HepG2 (cell line): ENCODE measurements around the gene BPIFB6. TPM values are rescaled to one million over a fixed set of nuclear protein-coding genes. Genes with fewer than 3 reads are reported as not detected.

Source experiments
- ARID4A ChIP-seq: sonication (generic); formaldehyde crosslinking; IDR thresholded peaks from 2 replicates; pipeline ENCODE4 v1.5.0; 2020; ENCODE audit warnings: mild to moderate bottlenecking, missing genetic modification reagents, borderline replicate concordance
- BATF2 ChIP-seq: sonication (generic); formaldehyde crosslinking; IDR thresholded peaks from 2 replicates; pipeline ENCODE4 v1.8.0; 2022; ENCODE audit warnings: mild to moderate bottlenecking, missing genetic modification reagents, moderate library complexity
- CREBL2 ChIP-seq: sonication (generic); formaldehyde crosslinking; IDR thresholded peaks from 2 replicates; pipeline ENCODE4 v1.8.1; 2023; ENCODE audit warnings: missing genetic modification reagents, mild to moderate bottlenecking, borderline replicate concordance
- CSRNP1 ChIP-seq: sonication (generic); formaldehyde crosslinking; IDR thresholded peaks from 2 replicates; pipeline ENCODE4 v1.8.1; 2023; ENCODE audit warnings: mild to moderate bottlenecking, missing genetic modification reagents
- MAX ChIP-seq: IDR thresholded peaks from 2 replicates; pipeline ENCODE4 v1.6.1; 2012; ENCODE audit warnings: inconsistent platforms
- MED1 ChIP-seq: sonication (generic); formaldehyde crosslinking; IDR thresholded peaks from 2 replicates; pipeline ENCODE4 v1.4.0; 2020; ENCODE audit warnings: missing genetic modification reagents
- NCOA2 ChIP-seq: sonication (generic); formaldehyde crosslinking; IDR thresholded peaks from 2 replicates; pipeline ENCODE4 v1.8.0; 2022; ENCODE audit warnings: inconsistent platforms
- RAD21 ChIP-seq: fragments of 450-650 bp; formaldehyde crosslinking; IDR thresholded peaks from 2 replicates; pipeline ENCODE4 v1.5.0; 2020; ENCODE audit warnings: mild to moderate bottlenecking
- RXRA ChIP-seq: sonication (generic); formaldehyde crosslinking; IDR thresholded peaks from 2 replicates; pipeline ENCODE4 v1.5.1; 2020; ENCODE audit warnings: missing genetic modification reagents
- ZBTB8A ChIP-seq: sonication (generic); formaldehyde crosslinking; IDR thresholded peaks from 2 replicates; pipeline ENCODE4 v1.4.0; 2020; ENCODE audit warnings: mild to moderate bottlenecking, low read depth, missing genetic modification reagents, borderline replicate concordance
- ZNF207 ChIP-seq: fragments of 450-650 bp; IDR thresholded peaks from 2 replicates; pipeline ENCODE4 v1.6.1; 2016; ENCODE audit warnings: antibody characterized with exemption, borderline replicate concordance
- ZNF24 ChIP-seq: fragments of 450-650 bp; IDR thresholded peaks from 2 replicates; pipeline ENCODE4 v1.6.1; 2017; ENCODE audit warnings: antibody characterized with exemption, mild to moderate bottlenecking
- ZNF292 ChIP-seq: sonication (generic); formaldehyde crosslinking; IDR thresholded peaks from 2 replicates; pipeline ENCODE4 v1.8.1; 2022; ENCODE audit warnings: mild to moderate bottlenecking, low read depth, missing genetic modification reagents, borderline replicate concordance
- ZNF329 ChIP-seq: sonication (generic); formaldehyde crosslinking; IDR thresholded peaks from 2 replicates; pipeline ENCODE4 v1.9.0; 2021; ENCODE audit warnings: low read depth, mild to moderate bottlenecking, missing genetic modification reagents
- ZNF558 ChIP-seq: sonication (generic); formaldehyde crosslinking; IDR thresholded peaks from 2 replicates; pipeline ENCODE4 v1.9.0; 2022; ENCODE audit warnings: mild to moderate bottlenecking, missing genetic modification reagents, borderline replicate concordance
- ZNF567 ChIP-seq: sonication (generic); formaldehyde crosslinking; IDR thresholded peaks from 2 replicates; pipeline ENCODE4 v1.8.1; 2023; ENCODE audit warnings: mild to moderate bottlenecking, missing genetic modification reagents, borderline replicate concordance
- ZNF576 ChIP-seq: sonication (generic); formaldehyde crosslinking; IDR thresholded peaks from 2 replicates; pipeline ENCODE4 v1.4.0; 2020; ENCODE audit warnings: mild to moderate bottlenecking, missing genetic modification reagents
- ZSCAN20 ChIP-seq: sonication (generic); formaldehyde crosslinking; IDR thresholded peaks from 2 replicates; pipeline ENCODE4 v1.4.0; 2020; ENCODE audit warnings: missing genetic modification reagents, mild to moderate bottlenecking, borderline replicate concordance
- polyA plus RNA-seq, 8 experiments: library from polyadenylated mRNA; depleted of rRNA in 3 of 8; stranded (reverse) in 7 of 8; unstranded in 1 of 8; fragments of >200 nt; fragmentation: Illumina TruSeq in 4 of 8; extraction: Trizol in 4 of 8; gene quantifications; 2 replicates each; pipeline versions ENCODE4 v1.2.1 to v1.2.3, GENCODE V29; 2011 to 2016; ENCODE audit warnings: low read depth in 4 of 8, missing spikeins in 1 of 8, mixed read lengths in 1 of 8; ENCODE audit not compliant: insufficient read depth in 1 of 8
- total RNA-seq, 5 experiments: library from RNA; depleted of rRNA; stranded (reverse); fragments of >200 nt; fragmentation: Illumina TruSeq; extraction: Trizol; gene quantifications; 2 replicates each; pipeline ENCODE4 v1.2.3, GENCODE V29; 2016; ENCODE audit warnings: low read depth in 1 of 5
- TF ChIP-seq, protein P1 (sequence below): sonication (generic); formaldehyde crosslinking; IDR thresholded peaks from 2 replicates; pipeline ENCODE4 v1.5.1; 2020; ENCODE audit warnings: mild to moderate bottlenecking, missing genetic modification reagents

Gene BPIFB6
- total and polyA plus RNA-seq, 2 of the 13 experiments (the other 11 are each of a cell fraction or from before 2014, with no cell fraction given) = 0.13 to 1.7 TPM

GRCh38 chr20:33006776-33007375 is 24.6 kb upstream of the BPIFB6 start (continued):
- no peak; the same call in 1 of the 2 replicates for TF ChIP-seq ARID4A (CRISPR knock-in tag)
- TF ChIP-seq ZNF207 = no peak
- no peak for TF ChIP-seq ZNF576 (CRISPR knock-in tag)
- TF ChIP-seq ZNF292 = peak; percentile 63; the same call in 1 of the 2 replicates
- no peak for TF ChIP-seq MED1 (CRISPR knock-in tag)
- TF ChIP-seq ZBTB8A (CRISPR knock-in tag) = no peak
- no peak; the same call in 1 of the 2 replicates for TF ChIP-seq ZNF329 (CRISPR knock-in tag)
- no peak for TF ChIP-seq RXRA
- no peak for TF ChIP-seq ZNF567
- no peak for TF ChIP-seq RAD21 (CRISPR knock-in tag)
- TF ChIP-seq ZNF24 = peak; percentile 87; the same call in 1 of the 2 replicates
- no peak for TF ChIP-seq ZSCAN20 (CRISPR knock-in tag)
- TF ChIP-seq, protein P1, sequence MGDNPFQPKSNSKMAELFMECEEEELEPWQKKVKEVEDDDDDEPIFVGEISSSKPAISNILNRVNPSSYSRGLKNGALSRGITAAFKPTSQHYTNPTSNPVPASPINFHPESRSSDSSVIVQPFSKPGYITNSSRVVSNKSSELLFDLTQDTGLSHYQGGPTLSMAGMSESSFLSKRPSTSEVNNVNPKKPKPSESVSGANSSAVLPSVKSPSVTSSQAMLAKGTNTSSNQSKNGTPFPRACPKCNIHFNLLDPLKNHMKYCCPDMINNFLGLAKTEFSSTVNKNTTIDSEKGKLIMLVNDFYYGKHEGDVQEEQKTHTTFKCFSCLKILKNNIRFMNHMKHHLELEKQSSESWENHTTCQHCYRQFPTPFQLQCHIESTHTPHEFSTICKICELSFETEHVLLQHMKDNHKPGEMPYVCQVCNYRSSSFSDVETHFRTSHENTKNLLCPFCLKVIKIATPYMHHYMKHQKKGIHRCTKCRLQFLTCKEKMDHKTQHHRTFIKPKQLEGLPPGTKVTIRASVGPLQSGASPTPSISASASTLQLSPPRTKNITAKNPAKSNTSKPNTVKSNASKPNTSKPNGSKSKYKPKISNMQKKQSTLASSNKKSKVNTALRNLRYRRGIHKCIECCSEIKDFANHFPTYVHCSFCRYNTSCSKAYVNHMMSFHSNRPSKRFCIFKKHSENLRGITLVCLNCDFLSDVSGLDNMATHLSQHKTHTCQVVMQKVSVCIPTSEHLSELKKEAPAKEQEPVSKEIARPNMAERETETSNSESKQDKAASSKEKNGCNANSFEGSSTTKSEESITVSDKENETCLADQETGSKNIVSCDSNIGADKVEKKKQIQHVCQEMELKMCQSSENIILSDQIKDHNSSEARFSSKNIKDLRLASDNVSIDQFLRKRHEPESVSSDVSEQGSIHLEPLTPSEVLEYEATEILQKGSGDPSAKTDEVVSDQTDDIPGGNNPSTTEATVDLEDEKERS (CRISPR knock-in tag) = peak; percentile 82; the same call in 1 of the 2 replicates
- no peak for TF ChIP-seq BATF2 (CRISPR knock-in tag)
- TF ChIP-seq NCOA2 (CRISPR knock-in tag) = no peak
- TF ChIP-seq ZNF558 = no peak
- 0 out of 2 replicates have a peak, but pooled peaks have one; percentile 47 for TF ChIP-seq CREBL2 (CRISPR knock-in tag)
- TF ChIP-seq CSRNP1 (CRISPR knock-in tag) = no peak
- TF ChIP-seq MAX = no peak
